Activated T-cell treated with anti-CD3 and anti-CD28 coated beads for 4 hours (primary cell): ENCODE measurements around the gene NDC80.

ENCODE experiments used
- DNase-seq: peaks from one replicate; pipeline ENCODE4 v3.0.0-alpha.2; 2020

The NDC80 gene

DNA sequence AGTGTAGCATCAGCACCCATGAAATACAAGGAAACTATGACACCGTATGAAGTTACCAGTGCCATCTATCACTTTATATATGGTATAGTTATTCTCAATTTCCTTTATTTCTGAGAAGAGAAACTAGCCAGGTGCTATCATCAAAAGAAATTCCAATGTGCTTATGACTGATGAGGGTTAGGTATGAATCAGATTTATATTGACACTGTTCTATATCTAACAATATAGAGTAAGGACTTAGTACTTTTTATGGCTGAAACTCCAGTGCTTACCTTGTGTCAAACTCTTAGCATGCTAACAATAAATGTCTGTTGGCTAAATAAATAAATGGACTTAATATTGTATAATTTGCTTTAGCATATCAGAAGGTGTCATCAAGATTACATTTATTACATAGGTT, 7.0 kb upstream of the NDC80 start:
- DNase-seq, result no peak

DNA sequence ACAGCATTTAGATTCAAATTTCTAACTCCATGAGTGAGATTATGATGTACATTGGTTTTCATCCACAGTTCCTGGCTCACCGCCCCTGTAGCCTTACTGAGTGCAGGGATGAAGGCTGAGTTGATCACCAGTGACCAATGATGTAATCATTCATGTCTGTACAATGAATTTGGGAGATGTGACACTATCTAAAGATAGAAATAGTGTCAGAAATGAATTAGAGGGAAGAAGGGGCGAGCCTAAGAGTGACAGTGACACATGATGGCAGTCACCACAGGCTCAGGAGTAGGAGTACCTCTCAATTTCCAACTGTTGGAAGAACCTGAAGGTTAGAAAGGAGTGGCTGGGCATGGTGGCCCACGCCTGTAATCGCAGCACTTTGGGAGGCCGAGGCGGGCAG, 3.2 kb upstream of the NDC80 start:
- DNase-seq, result no peak

DNA sequence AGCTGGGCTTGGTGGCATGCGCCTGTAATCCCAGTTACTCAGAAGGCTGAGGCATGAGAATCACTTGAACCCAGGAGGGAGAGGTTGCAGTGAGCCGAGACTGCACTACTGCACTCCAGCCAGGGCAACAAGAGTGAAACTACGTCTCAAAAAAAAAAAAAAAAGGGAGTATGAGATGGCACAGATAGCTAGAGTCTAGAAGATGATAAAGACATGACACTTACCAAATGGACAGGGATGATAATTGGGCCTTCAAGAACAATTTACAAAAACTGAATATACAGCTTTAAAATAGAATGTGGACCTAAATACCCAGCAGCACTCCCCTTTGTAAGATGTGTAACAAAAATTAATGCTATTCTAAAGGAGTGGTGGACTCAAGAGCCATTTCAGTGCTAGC, 2.8 kb upstream of the NDC80 start:
- DNase-seq, result no peak

- no peak for DNase-seq
Observed at GRCh38 chr18:2569338-2570207, 1.8 kb upstream of the NDC80 start.

DNA sequence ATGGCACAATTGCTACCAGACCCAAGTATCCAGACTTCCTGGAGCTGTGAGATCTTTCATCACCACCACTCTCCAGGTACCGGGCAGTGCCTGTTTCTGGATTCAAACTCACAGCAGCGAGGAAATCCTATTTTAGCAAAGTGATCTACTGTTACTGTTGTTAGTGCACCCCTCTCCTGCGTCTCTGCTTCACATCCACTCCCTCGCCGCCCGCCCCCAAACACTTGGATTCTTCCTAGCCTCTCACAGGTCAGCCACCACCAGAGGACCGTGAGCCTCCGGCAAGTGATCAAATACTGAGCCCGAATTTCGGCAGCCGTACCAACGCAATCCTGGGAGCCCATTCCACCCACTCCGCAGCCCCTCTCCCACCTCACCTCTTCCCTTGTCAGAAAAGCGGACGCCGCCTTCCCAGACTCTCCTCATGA, 571 bp upstream of the NDC80 start:
- DNase-seq, result no peak

DNA sequence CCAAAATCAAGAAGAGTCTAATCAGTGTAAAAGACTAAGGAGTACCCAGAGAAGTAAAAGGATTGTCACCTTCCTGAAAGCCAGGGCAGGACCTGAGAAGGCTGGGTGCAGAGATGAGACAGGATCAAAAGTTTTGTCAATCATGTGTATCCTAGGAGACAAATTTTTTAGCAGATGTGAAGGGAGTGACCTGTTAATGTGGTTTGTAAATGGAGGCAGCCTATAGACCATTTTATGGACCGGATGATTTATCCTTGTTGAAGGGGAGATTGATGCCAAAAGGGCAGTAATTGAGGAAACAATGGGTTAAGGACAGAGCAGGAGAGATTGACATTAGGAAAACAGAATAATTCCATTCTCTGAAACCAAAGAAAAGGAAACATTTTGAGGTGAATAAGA, 813 bp downstream of the NDC80 start:
- no peak for DNase-seq

DNA sequence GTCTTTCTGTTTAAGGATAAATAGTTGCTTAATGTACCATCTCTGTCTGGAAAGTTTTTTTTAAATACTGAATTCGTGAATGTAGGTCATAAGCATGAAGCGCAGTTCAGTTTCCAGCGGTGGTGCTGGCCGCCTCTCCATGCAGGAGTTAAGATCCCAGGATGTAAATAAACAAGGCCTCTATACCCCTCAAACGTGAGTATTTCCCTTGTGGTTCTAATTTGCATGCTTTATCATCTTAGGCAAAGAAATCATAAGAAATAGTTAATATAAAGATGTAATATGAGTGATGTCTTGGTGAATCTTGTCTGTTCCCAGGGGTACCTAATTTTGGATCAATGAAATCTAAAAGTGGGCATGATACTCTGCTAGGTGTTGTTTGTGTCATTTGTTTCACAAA, 1.5 kb downstream of the NDC80 start:
- DNase-seq, result no peak

- DNase-seq, result no peak
Observed at GRCh38 chr18:2573408-2573807, 2.1 kb downstream of the NDC80 start.

DNA sequence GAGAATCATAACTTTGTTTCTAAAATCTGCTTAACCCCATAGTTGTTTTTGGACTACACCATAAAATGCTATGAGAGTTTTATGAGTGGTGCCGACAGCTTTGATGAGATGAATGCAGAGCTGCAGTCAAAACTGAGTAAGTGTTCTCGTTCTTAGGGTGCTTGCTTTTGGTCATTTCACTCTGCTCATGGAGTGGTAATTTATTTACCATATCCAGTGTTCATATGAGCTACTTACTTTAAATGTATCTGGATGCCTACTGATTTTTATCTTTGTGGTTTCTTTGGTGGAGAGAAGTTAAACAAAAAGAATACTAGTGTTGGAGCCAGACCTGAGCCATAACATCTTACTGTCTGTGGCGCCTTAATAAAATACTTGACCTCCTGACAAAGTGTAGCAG, 16.4 kb downstream of the NDC80 start:
- no peak for DNase-seq

DNA sequence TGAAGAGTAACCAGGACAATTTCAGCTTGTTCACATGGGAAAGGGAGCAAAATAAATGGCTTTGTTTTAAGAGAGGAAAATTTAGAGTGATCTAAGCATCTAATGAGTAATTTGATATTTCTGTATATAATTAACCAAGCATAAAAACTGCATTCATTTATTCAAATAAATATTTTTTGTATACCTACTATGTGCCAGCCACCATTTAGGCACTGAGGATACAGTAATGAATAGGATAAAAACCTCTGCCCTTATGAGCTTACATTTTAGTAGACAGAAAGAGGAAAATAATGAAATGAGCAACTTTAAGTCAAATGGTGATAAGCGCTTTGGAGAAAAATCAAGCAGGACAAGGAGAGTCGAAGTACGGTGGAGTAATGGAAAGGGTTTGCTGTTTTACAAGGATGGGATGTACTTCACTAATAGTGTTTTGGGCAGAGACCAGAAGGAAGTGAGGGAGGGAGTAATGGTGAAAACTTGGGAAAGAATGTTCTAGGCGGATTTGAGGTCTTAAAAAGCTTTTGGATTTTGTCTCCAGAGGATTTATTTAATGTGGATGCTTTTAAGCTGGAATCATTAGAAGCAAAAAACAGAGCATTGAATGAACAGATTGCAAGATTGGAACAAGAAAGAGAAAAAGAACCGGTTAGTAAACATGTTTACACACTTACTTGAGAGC, 17.4 kb downstream of the NDC80 start:
- no peak for DNase-seq

- DNase-seq, result no peak
Observed at GRCh38 chr18:2589345-2590068, 18.1 kb downstream of the NDC80 start.

- DNase-seq, result no peak
Observed at GRCh38 chr18:2590303-2590702, 18.9 kb downstream of the NDC80 start.

- DNase-seq, result no peak
Observed at GRCh38 chr18:2597639-2598038, 26.3 kb downstream of the NDC80 start.

- no peak for DNase-seq
Observed at GRCh38 chr18:2602844-2603243, 31.5 kb downstream of the NDC80 start.

DNA sequence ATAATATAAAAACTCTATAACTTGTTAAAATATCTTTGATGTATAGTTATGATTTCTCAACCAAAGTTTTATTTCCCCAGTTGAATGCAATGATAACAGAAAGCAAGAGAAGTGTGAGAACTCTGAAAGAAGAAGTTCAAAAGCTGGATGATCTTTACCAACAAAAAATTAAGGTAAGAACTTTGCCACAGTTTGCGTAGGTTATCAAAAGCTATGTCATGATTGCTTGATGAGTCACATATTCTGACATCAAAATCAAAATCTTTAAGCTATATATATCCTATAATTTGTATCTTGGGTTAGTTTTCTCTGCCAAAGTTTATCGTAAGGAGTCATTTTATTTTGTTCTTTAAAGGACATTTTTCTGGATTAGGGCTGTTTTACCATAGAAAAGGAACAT, 35.0 kb downstream of the NDC80 start:
- no peak for DNase-seq

DNA sequence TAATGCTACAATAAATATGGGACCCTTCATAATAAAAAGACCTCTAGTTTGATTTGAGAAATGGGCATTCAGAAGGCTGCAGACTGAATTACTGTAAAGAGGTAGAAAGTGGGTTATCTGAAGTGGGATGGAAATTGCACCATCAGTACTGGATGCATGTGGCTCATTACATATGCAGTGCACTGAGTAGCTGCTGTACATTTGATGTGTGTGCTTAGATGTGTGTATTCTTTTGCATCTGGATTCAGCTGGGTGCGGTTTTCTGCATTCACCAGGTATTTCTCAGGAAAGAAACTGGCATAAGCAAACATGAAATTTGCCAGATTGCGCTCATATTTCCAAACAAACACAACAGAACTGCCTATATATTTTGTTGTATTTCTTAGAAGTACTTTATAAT, 38.2 kb downstream of the NDC80 start:
- no peak for DNase-seq

GRCh38 chr18:2610549-2610948, 39.2 kb downstream of the NDC80 start:
- DNase-seq, result no peak

DNA sequence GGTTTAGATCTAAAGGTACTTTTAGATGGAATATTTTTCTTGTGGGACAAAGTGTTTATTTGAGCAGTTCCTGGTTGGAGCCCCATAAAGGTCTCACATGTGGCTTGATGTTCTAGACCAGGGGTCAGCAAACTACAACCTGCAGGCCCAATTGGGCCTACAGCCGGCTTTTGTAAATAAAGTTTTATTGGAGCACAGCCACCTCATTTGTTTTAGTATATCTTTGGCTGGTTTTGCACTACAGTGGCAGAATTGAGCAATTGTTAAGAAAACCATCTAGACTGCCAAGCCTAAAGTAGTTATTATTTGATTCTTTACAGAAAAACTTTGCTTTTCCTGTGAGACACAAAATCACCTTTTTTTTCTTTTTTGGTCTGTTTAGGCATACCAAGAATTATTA, 41.6 kb downstream of the NDC80 start:
- DNase-seq, result no peak

DNA sequence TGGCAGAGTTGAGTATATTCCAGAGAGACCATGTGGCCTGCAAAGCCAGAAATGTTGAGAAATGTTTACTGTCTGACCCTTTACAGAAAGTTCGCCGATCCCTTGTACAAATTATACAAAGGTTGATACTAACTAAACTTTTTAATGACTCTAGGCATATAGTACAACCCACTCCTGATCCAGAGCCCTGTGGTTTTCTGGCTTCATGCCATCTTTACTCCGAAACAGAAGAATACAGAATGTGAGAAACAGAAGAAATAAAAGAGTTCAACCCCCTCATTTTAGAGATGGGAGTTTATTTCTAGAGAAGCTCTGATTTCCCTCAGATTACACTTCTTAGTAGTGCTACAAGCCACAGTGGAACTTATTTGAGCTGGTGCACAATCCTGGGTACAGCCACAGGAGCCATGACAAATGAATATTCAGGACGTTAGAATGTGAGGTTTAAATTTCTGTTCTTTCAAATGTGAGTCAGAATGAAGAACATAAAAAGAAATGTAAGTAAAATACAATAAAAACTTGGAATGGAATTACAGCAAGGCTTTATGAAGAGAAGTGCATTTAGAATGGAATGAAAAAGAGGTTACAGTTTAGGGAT, 46.1 kb downstream of the NDC80 start:
- no peak for DNase-seq

DNA sequence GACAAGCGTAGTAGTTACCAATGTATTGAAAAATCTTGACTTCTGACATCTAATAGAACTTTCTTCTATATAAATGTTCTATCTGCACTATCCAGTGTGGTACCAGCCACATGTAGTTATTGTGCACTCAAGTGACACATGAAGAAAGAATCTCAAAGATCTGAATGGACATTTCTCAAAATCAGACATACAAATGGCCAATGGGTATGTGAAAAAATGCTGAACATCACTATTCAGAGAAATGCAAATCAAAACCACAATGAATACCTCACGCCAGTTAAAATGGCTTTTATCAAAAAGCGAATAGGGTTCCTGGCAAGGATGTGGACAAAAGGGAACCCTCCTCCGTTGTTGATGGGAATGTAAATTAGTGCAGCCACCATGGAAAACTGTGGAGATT, 46.7 kb downstream of the NDC80 start:
- DNase-seq, result no peak

DNA sequence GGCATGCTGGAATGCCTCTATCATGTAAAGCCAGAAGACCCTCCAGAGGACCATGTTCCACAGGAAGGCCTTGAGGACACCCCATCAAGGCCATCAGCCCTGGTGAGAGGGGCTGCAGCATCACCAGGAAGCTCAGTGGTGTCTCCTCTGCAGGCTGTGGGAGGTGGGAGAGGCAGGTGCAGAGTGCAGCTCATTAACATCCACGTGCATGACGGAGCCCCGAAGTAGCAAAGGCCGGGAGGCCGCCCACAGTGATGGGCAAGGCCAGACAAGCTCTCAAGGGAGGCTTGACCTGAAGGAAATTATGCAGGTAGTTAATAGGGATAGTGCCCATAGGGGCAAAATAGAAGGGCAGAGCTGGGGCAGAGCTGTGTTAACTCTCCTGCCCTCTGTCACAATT, 53.9 kb downstream of the NDC80 start:
- no peak for DNase-seq

DNA sequence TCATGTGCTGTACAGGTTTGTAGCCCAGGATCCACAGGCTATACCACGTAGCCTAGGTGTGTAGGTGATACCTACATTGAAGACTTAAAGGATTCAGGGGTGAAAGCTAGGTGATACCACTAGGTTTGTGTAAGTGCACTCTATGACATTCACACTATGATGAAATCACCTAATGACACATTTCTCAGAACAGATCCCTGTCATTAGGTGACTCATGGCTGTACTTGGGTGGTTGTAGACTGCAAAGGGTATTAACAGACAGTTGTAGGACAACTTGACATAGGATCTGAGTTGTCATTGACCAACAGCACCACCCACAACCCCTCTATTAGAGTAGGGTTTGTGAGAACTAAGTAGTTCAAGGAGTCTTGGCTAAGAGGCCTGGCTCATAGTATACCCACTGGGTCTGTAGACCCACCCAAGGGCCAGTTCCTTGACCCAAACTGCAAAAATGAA, 56.5 kb downstream of the NDC80 start:
- no peak for DNase-seq

- DNase-seq, result no peak
Observed at GRCh38 chr18:2629003-2629402, 57.6 kb downstream of the NDC80 start.
